Activated CD8-positive, alpha-beta memory T cell treated with anti-CD3 and anti-CD28 coated beads for 4 hours (primary cell): ENCODE measurements around the gene EDIL3.

ENCODE experiments used
- DNase-seq, 2 donors: peaks; one replicate each; pipeline ENCODE4 v3.0.0-alpha.2; 2020; ENCODE audit warnings: low read depth in 2 of 2

EDIL3 gene

DNA sequence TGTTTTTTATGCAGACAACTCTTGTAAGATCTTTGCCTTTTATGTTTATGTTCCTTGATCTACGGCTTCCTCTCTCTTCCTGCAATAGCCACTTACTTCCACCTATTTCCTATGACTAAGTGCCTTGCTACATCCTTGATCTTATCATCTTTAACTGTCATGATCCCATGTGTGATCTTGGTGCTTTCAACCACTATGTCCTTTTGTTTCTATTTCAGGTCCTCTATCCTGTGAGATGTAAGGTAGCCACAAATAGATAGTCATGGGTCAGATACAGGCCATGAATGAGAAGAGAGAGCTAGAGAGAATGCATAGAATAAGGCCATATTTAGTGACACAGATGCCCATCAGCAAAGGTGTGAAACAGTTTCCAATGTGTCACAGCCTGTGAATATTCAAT, 420.4 kb downstream of the EDIL3 start:
- no peak for DNase-seq

DNA sequence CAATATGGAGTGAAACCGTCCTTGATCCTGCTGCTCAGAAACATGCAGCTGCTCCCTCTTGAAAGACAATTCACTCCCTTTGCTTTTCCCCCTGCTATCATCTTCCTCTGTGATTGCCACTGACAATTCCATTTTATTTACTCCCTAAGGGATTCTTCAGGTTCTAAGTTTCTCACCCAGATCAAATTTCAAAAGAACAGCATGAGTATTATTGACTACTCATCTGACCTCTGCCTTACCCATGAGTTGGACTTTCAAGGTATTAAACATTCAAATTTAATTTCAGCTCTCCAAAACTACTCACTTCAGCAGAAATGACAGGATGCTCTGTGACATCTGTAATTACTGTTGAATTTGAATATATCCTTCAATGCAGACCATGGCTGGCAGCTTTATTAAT, 427.5 kb downstream of the EDIL3 start:
- DNase-seq: no peak

DNA sequence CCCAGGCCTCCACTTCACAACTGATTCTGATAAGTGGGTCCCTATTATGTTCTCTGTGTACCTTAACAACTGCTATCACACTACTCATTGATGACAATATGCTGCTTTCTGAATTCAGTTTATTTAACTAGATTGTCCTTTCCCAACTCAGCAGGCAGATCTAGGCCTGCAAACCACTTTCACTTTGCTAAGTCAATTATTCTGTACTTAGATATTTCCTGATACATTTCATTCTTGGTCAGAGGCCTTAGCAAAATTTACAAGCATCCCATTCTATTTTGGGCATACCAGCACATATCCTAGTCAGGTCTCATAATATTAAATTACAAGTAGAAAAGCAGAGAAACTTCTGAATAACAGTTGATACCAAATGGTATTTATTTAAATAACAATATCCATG, 428.3 kb downstream of the EDIL3 start:
- DNase-seq: no peak

DNA sequence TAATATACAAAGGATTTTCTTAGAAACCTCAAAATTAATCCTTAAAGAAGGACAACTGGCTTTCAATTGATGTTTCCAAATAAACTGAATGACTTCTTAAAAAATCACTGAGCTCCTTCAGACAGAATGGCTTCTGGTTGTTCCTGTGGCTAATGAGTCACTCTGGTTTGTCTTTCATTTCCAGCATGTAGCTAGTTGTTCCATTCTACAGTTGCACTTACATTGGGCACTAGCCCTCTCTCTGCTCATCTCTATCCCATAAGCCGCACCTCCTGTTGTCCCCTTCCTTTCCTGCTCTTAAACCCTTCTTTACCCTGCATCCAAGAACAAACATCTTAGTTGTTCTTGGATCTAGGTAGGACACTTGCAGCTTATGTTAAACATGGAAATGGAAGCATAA, 428.8 kb downstream of the EDIL3 start:
- DNase-seq: no peak

DNA sequence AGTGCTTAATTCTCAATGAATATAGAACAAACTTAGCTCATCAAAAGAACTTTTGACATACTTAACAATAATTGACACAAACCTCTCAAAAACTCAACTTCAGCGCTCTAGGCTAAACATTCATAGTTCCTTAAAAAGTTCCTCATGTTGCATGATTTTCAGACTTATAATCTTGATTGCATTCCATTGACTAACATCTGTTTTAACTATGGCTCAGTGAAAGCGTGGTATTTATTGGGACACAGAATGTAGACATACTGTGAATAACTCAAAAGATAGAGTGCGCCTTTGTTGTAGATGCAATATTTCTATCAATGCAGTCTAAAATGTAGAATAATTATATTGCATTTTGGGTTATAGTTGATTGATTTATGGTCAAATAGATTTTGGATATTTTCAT, 436.9 kb downstream of the EDIL3 start:
- DNase-seq: no peak

DNA sequence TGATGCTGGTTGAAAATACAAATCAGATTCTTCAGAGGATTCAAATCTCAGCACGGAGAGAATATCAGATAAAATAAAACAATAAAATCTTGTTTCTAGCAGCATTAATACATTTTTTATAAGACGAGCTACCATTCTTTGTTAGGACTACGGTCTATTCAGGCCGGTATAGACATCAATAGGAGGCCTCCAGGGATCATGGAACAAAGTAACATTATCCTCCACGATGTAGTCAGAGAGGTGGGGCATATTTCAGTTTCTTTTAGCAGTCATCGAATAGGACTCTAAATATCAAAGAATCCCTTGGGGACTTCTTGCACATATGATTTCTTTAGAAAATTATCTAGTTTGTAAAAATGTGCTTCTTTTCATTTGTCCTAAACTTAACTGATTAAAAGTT, 438.2 kb downstream of the EDIL3 start:
- no peak for DNase-seq

DNA sequence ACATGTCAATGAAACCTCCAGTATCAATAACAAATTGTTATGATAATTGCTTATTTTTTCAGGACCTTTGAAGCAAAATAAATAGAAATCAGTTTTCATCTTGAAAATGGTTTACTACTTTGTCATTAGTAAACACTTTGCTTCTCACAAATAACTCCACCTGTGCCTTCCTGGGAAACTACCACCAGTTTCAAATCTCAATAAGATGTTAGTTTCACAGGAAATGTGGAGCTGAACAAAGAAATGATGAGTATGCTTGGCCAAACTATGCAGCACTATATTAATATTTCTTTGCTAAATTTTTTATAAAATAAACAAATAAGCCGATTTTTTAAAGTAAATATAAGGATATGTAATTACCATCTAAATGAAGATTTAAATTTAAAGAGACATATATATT, 442.5 kb downstream of the EDIL3 start:
- DNase-seq: no peak

DNA sequence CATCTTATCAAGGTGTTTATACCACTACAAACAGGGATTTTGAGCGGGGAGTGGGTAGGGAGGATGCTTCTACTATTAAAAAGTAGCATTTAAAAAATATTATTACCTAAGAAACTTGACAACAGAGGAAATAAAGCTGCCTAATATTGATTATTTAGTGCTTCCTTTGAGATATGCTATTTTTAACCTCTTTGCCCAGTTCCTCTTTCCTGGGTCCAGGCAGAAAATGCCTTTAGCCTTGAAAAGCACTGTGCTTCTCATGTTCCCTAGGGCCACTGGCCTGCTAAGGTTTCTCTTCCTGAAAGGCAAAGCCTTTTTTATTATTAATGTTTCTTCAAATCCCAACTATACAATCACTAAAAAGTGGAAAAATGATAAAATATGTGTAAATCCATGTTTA, 446.8 kb downstream of the EDIL3 start:
- no peak for DNase-seq

DNA sequence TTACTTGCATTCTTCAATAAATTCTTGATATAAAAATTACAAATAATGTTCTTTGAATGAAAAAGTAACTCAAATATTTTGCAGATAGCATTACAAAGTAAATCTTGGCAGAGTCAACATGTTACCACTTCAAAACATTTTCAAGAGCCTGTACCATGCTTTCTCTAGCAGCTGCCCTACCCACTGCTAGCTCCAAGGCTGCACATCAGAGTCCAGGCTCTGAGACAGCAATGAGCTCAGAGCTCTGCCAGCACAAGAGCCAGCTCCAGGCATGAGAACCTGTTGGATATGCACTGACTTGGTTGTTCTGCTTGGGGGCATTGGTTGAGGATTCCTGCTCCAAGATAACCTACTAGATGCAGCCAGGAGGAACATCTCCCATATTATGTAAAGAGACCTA, 452.7 kb downstream of the EDIL3 start:
- DNase-seq: no peak

DNA sequence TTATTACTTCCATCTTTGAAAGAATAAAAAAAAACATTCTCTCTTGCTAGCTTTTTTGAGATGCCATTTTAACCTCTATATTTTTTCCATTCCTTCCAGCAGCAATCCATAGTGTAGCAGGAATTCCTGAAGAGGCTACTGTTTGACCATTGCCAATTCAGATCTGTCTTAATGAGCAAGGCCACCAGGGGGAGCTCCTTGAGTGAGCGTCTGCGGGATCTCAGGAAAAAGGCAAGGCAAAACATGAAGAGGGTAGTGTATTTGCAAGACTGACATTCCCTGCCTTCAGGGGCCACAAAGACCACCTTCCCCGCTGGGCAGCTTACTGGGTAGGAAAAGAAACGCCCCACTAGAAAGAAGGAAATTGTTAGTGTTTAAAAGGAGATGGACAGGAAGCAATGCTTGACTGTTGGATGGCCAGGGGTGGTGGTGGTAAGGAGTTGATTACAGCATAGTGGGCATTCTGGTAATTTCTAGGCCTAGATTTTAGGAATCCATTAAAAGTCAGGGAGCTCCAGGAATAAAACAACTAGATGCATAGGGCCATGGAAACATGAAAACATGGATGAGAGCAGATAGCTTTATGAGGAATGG, 457.4 kb downstream of the EDIL3 start:
- DNase-seq: peak in 1 of 2 donors; percentile 2

DNA sequence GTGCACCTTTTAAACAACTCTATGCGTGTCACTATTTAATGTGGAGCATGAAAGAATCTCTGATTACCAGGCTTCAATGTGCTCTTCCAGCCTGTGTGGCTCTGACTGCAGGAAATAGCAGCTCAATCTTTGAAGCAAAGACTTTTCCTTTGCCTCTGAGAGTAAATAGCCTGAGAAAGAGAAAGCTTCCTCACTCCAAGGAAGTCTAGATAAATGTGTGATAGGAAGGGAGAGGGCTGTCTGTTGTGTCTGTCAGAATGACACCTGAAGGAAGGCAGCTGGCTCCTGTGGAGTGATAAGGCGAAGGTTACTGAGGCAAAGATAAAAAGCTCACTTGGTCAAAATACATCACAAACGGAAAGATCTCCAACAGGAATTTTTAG, 458.7 kb downstream of the EDIL3 start:
- no peak for DNase-seq

DNA sequence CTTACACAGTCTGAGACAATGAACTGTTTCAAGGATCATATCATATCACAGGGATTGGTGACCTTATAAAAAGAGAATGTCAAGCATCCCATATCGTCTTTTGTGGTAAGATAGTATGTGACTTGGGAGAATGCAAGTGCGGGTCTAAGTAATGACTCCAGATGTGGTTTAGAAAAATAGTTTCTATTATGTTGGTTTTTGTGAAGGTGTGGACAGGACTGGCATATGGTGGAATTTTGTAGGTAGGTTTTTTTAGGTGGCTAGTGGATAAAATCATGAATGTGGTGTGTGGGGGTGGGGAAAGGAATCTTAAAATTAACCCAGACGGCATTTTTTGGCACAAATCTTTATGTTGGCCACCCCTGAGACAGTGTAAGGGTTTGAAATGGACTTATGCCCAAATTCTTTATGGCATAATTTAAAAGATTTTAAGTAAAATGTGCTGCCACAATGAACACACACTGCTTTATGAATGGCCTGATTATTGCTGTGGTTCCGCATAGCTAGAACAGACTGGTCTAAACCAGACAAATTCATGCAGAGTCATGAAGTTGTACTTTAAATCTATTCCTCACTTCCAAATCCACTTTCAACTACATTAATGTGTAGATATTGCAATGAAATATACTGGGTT, 459.2 kb downstream of the EDIL3 start:
- DNase-seq: no peak

DNA sequence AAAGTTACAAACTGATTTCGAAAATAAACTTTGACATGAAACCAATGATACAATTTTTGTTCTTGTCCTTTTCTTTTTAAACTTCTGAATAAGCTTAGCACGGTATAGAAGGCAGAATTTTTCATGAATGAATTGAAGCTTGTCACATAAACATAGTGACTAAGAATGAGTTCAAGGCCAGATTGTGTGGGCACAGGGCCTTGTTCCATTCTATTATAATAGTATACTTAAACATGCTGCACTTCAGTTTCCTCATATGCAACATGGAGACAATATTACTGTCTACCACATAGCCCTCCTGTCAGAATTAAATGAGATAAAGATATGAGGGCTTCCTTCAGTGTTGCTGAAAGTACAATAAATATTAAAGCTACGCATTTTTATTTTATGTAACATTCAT, 459.8 kb downstream of the EDIL3 start:
- no peak for DNase-seq

DNA sequence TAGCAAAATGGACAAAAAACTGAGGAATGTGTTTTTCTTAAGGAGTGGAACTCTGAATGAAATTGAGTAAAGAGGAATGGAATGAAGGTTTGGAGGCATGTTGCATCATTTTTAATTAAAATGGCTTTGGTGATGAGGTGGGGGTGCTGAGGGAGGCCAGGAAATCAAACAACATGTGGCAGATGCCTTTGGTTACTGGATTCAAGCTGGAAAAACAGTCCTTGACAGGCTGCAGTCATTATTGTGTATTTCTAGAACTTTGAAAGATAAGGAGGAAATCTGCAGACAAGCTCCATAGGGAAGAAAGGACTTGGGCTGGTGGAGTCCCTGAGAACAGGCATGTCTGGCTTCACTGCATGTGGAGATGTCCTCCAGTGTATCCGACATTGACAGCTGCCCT, 460.5 kb downstream of the EDIL3 start:
- DNase-seq: no peak

DNA sequence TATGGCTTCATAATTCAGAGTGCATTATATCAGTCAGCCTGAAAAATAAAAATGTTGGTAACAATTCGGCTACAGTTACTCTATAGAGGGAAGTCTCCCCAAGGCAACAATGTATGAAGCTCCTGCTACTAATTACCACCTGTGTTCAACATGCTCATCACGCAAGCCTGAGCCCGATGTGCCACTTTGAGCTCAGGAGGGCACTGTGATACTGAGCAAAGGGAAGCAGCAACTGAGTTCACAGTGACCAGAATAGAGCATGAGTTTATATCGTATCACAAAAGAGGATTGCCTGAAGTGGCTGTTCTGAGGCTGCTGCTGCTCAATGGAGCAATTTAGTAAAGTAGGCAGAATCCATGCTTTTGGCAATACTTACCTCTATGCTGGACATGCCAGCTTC, 462.0 kb downstream of the EDIL3 start:
- no peak for DNase-seq

DNA sequence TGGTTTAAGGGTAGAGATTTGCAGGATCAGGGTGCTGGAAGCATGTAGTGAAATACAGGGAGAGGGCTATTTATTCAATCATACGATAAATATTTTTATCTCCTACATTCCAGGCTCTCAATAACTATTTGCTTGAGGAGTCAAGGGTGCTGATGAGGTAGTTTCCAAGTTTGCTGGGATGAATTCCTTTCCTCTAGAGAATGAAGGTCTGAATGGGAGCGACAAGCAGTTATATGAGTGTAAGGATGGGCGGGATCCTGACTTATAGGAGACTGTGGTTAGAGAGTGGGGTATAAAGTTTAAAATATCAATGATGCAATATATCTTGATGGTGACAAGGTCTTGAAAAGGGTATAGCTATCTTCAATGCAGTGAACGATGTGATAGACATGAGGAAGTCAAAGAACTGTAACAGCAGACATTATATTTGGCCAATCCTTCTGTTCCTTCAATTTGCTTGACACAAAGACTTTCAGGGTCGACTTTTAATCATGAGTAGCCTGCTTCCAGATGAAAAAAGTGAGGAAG, 462.9 kb downstream of the EDIL3 start:
- DNase-seq: no peak

DNA sequence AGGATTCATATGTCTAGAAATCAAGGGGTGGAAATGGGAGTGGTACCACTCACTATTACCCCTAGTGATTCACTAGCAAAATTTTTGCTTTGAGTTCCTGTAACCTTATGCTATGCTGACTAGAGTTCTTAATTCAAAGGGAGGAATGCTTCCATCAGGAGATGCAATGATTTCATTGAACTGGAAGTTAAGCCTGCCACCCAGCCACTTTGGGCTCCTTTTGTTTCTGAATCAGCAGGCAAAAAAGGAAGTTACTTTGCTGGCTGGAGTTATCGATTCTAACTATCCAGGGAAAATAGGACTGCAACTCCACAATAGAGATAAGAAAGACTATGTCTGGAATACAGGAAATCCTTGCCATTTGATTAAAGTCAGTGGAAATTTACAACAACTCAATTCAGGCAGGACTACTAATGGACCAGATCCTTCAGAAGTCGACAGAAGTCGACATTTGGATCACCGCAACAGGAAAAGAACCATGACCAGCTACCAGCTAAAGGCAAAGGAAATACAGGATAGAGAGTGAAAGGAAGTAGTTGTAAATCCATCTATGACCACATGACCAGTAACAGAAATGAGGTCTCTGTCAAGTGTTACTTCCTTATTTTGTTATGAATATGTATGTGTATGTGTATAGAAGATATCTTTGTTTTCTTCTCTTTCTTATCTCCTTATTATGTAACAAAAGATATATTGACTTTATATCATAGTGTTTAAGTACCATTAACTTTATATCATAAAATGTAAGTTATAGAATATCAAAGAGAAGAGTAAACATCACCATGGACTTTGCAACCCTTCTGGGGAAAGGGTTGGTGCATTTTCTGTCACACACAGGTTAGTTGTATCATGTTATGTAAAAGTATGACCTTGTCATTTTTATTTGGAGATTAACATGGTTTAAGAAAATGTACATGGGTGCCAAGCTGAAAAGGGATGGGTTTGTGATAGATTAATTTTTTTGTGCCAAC, 465.3 kb downstream of the EDIL3 start:
- DNase-seq: no peak

DNA sequence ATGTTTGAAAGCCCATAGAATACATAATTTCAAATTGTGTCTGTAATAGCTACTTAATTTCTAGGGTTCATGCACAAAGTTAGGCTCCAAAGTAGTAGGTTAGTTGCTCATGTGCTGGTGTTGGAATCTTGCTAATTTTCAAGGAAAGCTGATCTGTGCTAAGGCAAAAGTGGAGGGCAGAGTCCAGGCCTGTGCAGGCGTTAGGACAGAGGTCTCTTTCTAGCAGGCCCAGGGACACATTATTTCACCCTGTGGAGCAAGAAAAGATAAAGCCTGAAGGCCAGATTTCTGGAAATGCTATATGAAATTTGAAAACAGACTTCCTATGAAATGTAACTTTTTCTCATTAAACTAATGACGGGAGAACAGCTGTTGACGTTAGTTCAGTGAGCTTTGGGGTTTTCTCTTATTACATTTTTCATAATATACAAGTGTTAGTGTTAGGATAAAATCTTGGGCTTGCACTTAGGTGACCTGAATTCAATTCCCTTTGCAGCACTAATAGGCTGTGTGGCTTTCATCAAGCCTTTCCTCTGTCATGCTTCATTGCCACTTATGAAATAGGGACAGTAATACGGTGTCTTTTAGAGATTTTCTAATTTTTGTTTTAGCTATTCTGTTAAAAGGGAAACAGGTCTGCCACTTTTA, 467.3 kb downstream of the EDIL3 start:
- no peak for DNase-seq

DNA sequence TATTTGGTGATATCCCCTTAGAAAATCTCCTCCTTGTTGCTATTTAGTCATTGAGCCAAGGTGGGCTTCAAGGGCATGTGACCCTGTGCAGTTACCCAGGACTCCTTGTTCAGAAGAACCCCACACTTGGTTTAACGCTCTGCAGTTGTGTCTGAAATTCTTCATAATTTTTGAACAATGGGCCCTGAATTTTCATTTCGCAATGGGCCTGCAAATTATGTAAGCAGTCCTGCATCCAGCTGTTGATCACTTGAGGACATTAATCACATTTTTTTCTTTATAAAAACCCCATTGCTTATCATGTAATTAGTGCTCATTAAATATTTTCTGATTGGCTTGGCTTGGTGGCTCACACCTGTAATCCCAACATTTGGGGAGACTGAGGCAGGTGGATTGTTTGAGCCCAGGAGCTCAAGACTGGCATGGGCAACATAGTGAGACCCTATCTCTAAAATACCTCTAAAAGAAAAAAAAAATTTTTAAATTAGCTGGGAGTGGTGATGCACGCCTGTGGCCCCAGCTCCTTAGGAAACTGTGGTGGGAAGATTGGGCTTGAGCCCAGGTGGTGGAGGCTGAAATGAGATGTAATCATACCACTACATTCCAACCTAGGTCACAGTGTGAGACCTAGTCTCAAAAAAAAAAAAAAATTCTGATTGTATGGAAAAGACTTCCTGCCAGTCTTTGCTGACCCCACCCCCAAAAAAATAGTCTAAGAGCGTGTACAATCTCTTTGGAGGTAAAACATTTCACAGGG, 469.8 kb downstream of the EDIL3 start:
- no peak for DNase-seq

DNA sequence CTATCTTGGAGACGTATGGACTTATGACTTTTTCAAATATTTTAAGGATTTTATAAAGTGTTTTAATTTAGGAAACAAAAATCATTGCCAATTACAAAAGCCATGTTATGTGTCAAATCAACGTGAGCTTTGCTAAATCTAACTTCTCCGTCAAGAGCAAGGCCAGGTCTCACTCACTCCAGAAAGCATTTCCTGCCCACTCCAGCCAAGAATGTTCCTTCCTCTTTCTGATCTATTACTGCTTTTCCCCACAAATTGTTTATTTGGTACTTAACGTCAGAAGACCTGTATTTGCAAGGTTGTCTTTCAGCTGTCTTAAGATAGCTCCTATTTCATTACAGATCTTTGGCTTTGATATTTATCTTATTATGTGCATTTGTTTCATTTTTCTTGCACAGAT, 470.5 kb downstream of the EDIL3 start:
- no peak for DNase-seq

DNA sequence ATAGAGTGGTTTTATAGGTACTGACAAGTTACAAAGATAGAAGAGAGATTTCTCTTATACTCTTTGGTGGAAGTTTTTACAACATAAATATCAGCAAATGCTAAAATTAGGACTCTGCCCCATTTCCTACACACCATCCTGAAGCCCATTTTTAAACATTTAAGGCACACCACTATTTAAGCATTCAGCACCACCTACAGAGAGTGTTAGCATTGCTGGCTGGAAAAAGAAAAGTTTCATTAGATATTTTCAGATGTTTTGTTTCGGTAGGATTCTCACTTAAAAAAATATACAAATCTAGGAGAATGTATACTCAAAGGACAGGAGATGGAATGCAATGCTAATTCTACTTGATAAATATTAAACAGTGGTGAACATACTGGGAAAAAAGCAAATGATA, 471.1 kb downstream of the EDIL3 start:
- DNase-seq: no peak
